ENCODE measurements around the gene ANP32D.

DNA sequence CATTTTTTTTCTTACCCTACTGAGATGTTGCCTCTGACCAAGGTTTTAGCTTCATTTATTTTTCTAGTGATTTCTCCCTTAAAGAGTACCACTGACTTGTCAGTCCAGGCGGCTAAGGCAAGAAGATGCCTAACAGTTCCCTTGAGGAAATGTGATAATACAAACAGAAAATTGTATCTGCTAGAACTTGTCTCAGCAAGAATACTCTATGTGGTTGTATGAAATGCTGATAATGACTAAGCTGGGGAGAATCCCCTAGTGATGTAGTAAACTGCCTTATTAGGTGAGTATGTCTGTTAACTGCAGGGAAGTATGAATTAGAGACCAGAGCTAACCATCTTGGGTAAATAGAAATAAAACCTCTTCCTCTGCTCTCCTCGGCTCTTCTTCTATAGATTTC is 16.7 kb downstream of the ANP32D start:
- TF ChIP-seq, protein P1, sequence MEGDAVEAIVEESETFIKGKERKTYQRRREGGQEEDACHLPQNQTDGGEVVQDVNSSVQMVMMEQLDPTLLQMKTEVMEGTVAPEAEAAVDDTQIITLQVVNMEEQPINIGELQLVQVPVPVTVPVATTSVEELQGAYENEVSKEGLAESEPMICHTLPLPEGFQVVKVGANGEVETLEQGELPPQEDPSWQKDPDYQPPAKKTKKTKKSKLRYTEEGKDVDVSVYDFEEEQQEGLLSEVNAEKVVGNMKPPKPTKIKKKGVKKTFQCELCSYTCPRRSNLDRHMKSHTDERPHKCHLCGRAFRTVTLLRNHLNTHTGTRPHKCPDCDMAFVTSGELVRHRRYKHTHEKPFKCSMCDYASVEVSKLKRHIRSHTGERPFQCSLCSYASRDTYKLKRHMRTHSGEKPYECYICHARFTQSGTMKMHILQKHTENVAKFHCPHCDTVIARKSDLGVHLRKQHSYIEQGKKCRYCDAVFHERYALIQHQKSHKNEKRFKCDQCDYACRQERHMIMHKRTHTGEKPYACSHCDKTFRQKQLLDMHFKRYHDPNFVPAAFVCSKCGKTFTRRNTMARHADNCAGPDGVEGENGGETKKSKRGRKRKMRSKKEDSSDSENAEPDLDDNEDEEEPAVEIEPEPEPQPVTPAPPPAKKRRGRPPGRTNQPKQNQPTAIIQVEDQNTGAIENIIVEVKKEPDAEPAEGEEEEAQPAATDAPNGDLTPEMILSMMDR (IDR thresholded peaks at IDR 0.05), result no peak
- TF ChIP-seq POLR2A (IDR thresholded peaks at IDR 0.05), result no peak
- TF ChIP-seq POLR2AphosphoS5 (IDR thresholded peaks at IDR 0.05; ENCODE audit: insufficient read depth in 1 of 2, low read depth in 1 of 2), result peak in 1 of 2 donors; percentile 60
